C4-2B (cell line): ENCODE results near the gene SORCS2.

Experiments
- CTCF ChIP-seq: fragments of 450-650 bp; conservative IDR thresholded peaks from 2 replicates; pipeline ENCODE4 v1.5.1; 2017; ENCODE audit warnings: mild to moderate bottlenecking
- ZFX ChIP-seq: fragments of 450-650 bp; IDR thresholded peaks from 2 replicates; pipeline ENCODE4 v1.6.1; 2017

- TF ChIP-seq CTCF (no peak), ZFX (no peak)
Observed at GRCh38 chr4:7760706-7761105, 568.4 kb downstream of the SORCS2 start.
